ENCODE results near the gene MLN.

MLN gene

DNA sequence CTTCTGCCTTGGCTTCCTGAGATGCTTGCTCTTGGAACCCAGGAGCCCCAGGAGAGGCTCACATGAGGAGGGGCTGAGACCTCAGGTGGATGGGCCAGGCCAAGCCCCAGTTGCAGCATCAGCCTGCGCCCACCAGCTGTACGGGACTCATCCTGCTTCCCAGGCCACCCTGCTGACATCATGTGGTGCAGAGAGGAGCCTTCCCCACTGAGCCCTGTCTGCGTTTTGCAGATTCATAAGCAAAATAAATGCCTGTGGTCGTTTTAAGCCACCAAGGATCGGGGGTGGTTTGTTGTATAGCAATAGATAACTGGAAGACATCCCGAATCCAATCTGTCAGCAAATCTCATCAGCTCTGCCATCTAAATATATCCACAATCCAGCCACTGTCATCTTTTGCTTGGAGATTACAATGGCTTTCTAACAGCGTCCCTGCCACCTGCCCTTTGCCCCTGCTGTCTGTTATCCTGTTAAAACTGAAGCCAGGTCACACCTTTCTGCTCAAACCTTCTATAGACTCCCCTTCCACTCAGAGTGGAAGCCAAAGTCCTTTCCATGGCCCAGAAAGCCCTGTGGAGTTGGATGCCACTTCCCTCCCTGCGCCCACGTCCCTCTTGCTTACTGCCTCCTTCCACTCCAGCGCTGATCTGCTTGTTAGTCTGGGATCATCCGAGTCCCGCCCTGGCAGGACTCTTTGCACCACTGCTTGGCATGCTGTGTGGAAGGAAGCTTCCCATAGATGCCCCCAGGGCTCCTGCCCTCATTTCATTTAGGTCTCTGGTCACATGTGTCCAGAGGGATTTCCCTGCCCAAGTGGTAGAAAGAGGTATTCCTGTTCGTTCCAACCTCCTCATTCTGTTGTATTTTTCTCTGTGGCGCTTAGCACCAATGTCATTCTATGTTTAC, 24.0 kb upstream of the MLN start:
- DNase-seq: no peak
- Mint-ChIP-seq H3K27ac (no peak overlapping the region), H3K4me1 (ENCODE audit: low read depth) (no peaks in the 10 kb centered on the region), H3K36me3 (ENCODE audit: low read depth) (no peaks in the 10 kb centered on the region), H3K4me3 (no peak overlapping the region), H3K9me3 (no peaks in the 10 kb centered on the region), H3K27me3 (peaks cover 4% of the 10 kb centered on the region)

DNA sequence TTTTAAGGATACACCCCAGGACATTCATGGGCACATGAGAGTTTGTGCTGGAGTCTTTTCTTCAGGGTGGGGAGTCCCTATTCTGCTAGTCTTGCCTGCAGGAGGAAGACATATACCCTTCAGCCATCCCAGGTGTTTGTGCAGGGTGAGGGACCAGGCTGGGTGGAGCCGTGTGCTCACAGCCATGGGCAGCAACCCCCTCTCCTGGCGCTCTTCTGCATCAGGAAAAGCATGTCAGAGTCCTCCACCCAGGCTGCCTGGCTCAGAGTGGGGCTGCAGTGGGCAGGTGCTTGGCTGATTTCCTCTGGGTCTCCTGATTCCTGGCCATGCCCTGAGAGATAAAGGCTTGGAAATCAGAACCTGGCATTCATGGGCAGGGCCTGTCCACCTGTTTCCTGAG, 22.7 kb upstream of the MLN start:
- Mint-ChIP-seq H3K9me3 (no peaks in the 10 kb centered on the region), H3K4me1 (ENCODE audit: low read depth) (no peaks in the 10 kb centered on the region)

GRCh38 chr6:33824461-33825154, 20.8 kb upstream of the MLN start:
- DNase-seq: no peak
- Mint-ChIP-seq H3K4me1 (ENCODE audit: low read depth) (peaks cover 3% of the 10 kb centered on the region), H3K36me3 (ENCODE audit: low read depth) (no peaks in the 10 kb centered on the region), H3K4me3 (no peak overlapping the region), H3K9me3 (no peaks in the 10 kb centered on the region), H3K27me3 (no peaks in the 10 kb centered on the region), H3K27ac (no peak overlapping the region)

More for the DNA sequence above, 22.7 kb upstream of the MLN start:
- H3K27me3 Mint-ChIP-seq: peaks cover 4% of the 10 kb centered on the region
- no peak overlapping the region for H3K27ac Mint-ChIP-seq
- H3K4me3 Mint-ChIP-seq: no peak overlapping the region
- no peak for DNase-seq
- H3K36me3 Mint-ChIP-seq (ENCODE audit: low read depth): no peaks in the 10 kb centered on the region

DNA sequence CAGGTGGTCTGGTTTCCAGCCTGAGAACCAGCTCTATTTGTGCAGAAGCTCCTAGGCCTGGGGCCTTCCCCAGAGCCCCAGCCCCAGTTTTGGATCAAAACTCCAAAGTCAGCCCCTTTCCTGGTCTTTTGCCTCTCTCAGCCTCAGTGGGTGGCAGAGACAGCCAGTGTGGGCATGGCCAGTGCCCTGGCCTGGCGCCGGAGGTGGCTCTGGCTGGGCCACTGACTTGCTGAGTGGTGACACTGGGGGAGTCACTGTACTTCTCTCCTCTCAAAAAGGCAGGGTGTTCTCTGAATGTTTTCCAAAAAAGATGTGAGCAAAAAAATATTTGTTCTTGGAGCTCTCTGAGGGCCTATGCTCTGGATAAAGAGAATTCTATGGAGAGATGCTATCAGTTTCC, 20.0 kb upstream of the MLN start:
- no peak for DNase-seq
- H3K4me3 Mint-ChIP-seq: no peak overlapping the region

DNA sequence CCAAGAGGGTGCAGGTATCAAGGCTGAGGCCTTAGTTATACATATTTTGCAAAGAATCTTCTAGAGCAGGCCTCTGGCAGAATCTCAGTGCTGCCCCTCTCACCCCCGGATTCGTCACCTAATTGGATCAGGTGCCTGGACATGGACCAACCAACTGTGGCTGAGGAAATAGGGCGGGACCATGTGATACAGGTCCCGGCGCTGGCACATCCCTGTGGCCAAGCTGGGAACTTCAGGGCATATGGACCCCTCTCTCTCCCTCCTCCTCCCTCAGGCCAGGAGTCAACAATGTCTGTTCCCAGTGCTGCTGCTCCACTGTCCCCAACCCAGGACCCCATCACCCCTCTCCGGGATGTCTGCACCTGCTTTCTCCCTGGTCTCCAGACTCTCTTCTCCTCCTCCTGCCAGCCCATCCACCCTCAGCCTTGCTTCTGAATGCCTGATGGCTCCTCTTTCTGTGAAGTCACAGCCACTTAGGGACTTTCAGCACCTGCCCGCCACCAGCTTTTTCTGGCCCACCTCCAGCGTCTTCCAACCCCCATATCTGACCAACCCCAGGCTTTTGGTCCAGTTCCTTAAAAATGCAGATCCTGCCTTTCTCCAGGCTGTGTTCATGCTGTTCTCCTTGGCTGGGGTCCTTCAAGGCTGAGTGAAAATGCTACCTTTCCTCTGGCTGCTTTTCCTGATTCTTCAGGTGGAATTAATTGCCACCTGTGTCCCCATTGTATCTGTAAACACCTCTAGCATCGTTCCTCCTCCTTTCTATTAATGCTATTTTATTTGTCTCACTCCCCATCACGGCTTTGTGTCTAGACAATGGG, 19.0 kb upstream of the MLN start:
- Mint-ChIP-seq H3K9me3 (no peaks in the 10 kb centered on the region), H3K27ac (no peak overlapping the region), H3K4me3 (no peak overlapping the region), H3K27me3 (no peaks in the 10 kb centered on the region), H3K36me3 (ENCODE audit: low read depth) (no peaks in the 10 kb centered on the region), H3K4me1 (ENCODE audit: low read depth) (peaks cover 3% of the 10 kb centered on the region)
- no peak for DNase-seq

More for the DNA sequence above, 20.0 kb upstream of the MLN start:
- H3K4me1 Mint-ChIP-seq (ENCODE audit: low read depth): peaks cover 3% of the 10 kb centered on the region
- no peaks in the 10 kb centered on the region for H3K36me3 Mint-ChIP-seq (ENCODE audit: low read depth)
- H3K27ac Mint-ChIP-seq: no peak overlapping the region
- no peaks in the 10 kb centered on the region for H3K27me3 Mint-ChIP-seq
- H3K9me3 Mint-ChIP-seq: no peaks in the 10 kb centered on the region

DNA sequence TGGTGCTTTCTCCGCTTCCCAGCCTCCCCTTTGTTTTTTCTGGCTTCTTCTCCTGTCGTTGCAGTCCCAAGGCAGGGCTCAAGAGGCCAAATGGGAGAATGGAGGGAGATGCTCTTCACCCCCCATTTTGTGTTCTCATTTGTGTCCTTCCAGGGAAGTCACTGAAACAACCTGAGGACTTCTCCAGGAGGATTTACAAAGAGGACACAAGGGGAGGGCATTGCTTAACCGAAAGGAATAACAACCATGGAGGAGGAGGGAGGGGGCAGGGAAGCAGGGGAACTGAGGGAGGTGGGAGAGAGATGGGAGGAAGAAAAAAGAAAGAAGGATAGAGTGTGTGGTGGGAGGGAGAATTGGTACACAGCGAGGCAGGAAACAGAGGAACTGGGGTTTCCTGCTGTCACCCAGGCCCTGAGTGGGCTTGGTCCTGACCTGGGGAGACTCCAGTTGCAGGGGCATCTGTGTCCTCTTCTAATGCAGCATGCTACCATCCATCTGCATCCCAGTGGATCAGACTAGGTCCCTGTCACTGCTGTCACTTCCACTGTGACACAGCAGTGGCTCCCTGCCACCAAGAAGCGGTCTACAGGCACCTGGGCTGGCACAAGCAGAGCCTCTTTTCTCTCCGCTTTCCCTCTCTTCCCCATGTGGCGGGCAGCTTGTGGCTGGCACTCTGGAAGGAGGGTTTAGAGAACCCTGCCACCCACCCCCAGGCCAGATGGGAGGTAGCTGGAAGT, 17.1 kb upstream of the MLN start:
- no peaks in the 10 kb centered on the region for H3K9me3 Mint-ChIP-seq
- H3K27ac Mint-ChIP-seq: no peak overlapping the region
- no peak overlapping the region for H3K4me3 Mint-ChIP-seq
- no peaks in the 10 kb centered on the region for H3K36me3 Mint-ChIP-seq (ENCODE audit: low read depth)
- H3K4me1 Mint-ChIP-seq (ENCODE audit: low read depth): peaks cover 3% of the 10 kb centered on the region
- peaks cover under 1% of the 10 kb centered on the region for H3K27me3 Mint-ChIP-seq
- no peak for DNase-seq

- Mint-ChIP-seq H3K4me1 (ENCODE audit: low read depth) (peaks cover 3% of the 10 kb centered on the region), H3K36me3 (ENCODE audit: low read depth) (no peaks in the 10 kb centered on the region), H3K4me3 (no peak overlapping the region), H3K9me3 (no peaks in the 10 kb centered on the region), H3K27ac (no peak overlapping the region), H3K27me3 (peaks cover 6% of the 10 kb centered on the region)
- DNase-seq: no peak
Observed at GRCh38 chr6:33820243-33820642, 16.4 kb upstream of the MLN start.

GRCh38 chr6:33819021-33819420, 15.2 kb upstream of the MLN start:
- Mint-ChIP-seq H3K27me3 (peaks cover 15% of the 10 kb centered on the region), H3K36me3 (ENCODE audit: low read depth) (no peaks in the 10 kb centered on the region), H3K4me3 (no peak overlapping the region), H3K9me3 (no peaks in the 10 kb centered on the region), H3K4me1 (ENCODE audit: low read depth) (peaks cover 3% of the 10 kb centered on the region), H3K27ac (no peak overlapping the region)
- DNase-seq: no peak

GRCh38 chr6:33818293-33818692, 14.5 kb upstream of the MLN start:
- Mint-ChIP-seq H3K9me3 (no peaks in the 10 kb centered on the region), H3K36me3 (ENCODE audit: low read depth) (no peaks in the 10 kb centered on the region), H3K4me1 (ENCODE audit: low read depth) (peaks cover 3% of the 10 kb centered on the region), H3K27ac (no peak overlapping the region), H3K27me3 (peaks cover 21% of the 10 kb centered on the region), H3K4me3 (no peak overlapping the region)
- DNase-seq: no peak

- peaks cover 3% of the 10 kb centered on the region for H3K4me1 Mint-ChIP-seq (ENCODE audit: low read depth)
- no peaks in the 10 kb centered on the region for H3K36me3 Mint-ChIP-seq (ENCODE audit: low read depth)
- no peak overlapping the region for H3K27ac Mint-ChIP-seq
- no peak for DNase-seq
- peaks cover 26% of the 10 kb centered on the region for H3K27me3 Mint-ChIP-seq
- no peak overlapping the region for H3K4me3 Mint-ChIP-seq
- H3K9me3 Mint-ChIP-seq: no peaks in the 10 kb centered on the region
Observed at GRCh38 chr6:33817489-33817888, 13.7 kb upstream of the MLN start.

- Mint-ChIP-seq H3K4me3 (no peak overlapping the region), H3K9me3 (no peaks in the 10 kb centered on the region), H3K27me3 (peaks cover 32% of the 10 kb centered on the region), H3K4me1 (ENCODE audit: low read depth) (peaks cover 3% of the 10 kb centered on the region), H3K36me3 (ENCODE audit: low read depth) (no peaks in the 10 kb centered on the region), H3K27ac (no peak overlapping the region)
- no peak for DNase-seq
Observed at GRCh38 chr6:33816911-33817310, 13.1 kb upstream of the MLN start.

DNA sequence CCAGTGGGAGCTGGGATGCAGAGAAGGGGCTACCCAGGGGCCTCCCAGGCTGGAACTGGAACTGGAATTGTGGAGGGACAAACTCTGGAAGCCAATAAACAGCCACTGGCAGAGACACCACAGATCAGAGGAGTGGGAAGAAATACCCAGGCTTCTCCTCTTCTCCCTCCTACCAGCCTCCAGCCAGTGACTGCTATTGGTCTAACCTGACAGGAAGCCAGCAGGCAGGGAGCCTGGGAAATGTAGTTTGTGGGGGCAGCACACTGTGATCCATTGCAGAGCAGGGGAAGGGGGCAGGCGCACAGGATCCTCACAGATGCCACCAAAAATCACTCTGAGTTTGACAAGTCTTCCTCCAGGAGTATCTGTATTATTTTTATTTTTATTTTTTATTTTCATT, 12.1 kb upstream of the MLN start:
- Mint-ChIP-seq H3K27ac (no peak overlapping the region), H3K27me3 (peaks cover 40% of the 10 kb centered on the region), H3K9me3 (no peaks in the 10 kb centered on the region), H3K36me3 (ENCODE audit: low read depth) (no peaks in the 10 kb centered on the region), H3K4me1 (ENCODE audit: low read depth) (peaks cover 2% of the 10 kb centered on the region), H3K4me3 (no peak overlapping the region)
- no peak for DNase-seq

GRCh38 chr6:33813990-33814985, 10.5 kb upstream of the MLN start:
- Mint-ChIP-seq H3K36me3 (ENCODE audit: low read depth) (no peaks in the 10 kb centered on the region), H3K27me3 (peaks cover 49% of the 10 kb centered on the region), H3K4me3 (no peak overlapping the region), H3K4me1 (ENCODE audit: low read depth) (peaks cover 2% of the 10 kb centered on the region), H3K27ac (no peak overlapping the region), H3K9me3 (no peaks in the 10 kb centered on the region)
- DNase-seq: no peak
